ENCODE data around the gene AAR2.

The AAR2 gene

GRCh38 chr20:36279776-36280175 is 43.5 kb downstream of the AAR2 start:
- DNase-seq (ENCODE audit: low read depth in 3 of 3): no peak

DNA sequence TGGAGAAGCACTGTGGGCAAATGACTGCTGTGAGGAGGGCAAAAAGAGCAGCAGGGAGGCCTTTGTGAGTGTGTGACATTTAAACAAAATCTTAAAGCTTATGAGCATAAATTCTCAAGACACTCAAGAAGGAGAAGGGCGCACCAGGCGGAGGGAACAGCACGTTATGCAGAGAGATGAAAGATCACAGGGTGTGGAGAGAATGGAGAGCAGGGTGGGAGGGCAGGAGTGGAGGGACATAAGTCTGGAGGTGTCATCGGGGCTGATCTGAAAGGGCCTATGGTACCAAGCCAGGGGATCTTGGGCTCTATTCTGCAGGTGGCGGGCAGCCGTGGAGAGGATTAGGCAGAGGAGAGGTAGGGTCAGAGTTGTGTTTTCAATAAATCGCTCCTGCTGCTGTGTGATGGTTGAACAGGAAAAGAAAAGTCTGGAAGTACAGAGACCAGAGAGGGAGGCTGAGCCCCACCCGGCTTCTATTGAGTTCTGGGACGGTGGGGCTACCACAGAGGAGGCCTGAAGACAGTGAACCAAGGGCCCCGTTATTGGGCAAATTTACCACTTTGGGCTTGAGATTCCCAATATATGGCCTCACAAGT is 45.6 kb downstream of the AAR2 start:
- no peak for DNase-seq (ENCODE audit: low read depth in 3 of 3)

GRCh38 chr20:36284751-36285150 is 48.5 kb downstream of the AAR2 start:
- DNase-seq (ENCODE audit: low read depth in 3 of 3): no peak

DNA sequence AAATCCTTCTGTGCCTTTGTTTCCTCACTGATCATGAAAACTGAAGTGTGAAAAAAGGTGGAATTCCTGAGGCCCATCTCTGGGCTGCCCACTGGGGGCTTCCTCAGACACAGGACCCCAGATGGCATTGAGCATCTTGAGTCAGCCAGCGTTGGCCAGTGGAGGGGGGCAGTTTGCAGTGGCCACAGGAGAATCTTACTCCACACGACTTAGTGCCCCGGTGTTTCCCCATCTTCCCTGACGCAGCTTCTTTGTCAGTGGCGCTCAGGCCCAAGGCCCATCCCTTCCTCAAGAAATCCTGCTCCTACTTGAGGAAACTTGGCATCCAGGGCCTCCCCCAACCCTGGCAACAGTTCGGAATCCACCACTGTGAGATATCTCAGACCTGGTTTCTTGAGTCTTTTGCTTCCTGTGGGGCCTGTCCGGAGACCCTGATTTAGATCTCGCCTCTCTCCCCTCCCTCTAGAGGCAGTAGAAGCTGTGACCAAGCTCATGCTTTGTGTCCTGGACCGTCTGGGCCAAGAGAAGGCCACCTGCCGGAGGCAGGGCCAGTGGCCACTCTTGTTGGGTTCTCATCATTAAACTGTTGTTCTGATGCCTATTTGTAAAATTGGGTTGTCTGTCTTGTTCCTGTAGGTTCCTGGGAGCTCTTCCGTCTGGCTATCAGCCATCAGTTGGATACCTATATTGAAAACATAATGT is 49.6 kb downstream of the AAR2 start:
- DNase-seq (ENCODE audit: low read depth in 3 of 3): no peak

- no peak for DNase-seq (ENCODE audit: low read depth in 3 of 3)
Observed at GRCh38 chr20:36297656-36298055, 61.4 kb downstream of the AAR2 start.

DNA sequence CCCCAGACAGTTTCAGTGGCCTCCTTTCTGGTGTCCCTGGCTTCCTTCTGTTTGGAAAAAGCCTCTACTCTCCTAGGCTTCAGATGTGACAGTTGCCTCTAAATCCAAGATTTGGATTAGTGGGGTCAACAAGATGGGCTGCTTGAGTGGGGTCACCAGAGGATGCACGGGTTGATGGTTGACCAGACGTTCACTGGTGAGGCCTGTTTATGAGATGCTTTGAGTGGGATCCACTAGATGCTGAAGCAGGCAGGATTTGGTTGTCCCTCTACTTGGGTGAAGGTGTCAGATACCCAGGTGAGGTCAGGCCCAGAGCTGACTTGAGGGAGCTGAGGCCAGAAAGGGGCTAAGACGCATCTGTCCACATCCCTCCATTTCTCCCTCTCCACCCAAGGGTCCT is 61.8 kb downstream of the AAR2 start:
- DNase-seq (ENCODE audit: low read depth in 3 of 3): no peak

- DNase-seq (ENCODE audit: low read depth in 3 of 3): no peak
Observed at GRCh38 chr20:36298795-36299339, 62.6 kb downstream of the AAR2 start.

DNA sequence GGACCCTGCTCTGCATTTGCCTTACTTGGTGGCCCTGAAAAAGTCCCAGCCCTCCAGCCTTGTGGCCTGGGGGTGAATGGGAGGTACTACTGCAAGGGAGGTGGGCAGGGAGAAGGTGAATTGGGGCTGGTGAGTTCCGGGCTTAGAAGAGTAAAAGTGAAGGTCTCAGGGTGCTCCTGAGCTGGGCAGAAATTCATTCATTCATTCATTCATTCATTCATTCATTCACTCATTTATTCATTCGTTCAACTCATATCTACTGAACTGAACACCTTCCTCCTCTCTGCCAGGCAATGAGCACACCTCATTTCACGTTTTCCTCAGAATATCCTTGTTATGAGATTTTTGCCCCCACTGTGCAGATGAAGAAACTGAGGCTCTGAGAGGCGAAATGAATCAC is 63.2 kb downstream of the AAR2 start:
- no peak for DNase-seq (ENCODE audit: low read depth in 3 of 3)

GRCh38 chr20:36301359-36302119 is 65.3 kb downstream of the AAR2 start:
- no peak for DNase-seq (ENCODE audit: low read depth in 3 of 3)

- DNase-seq (ENCODE audit: low read depth in 3 of 3): no peak
Observed at GRCh38 chr20:36303020-36303595, 66.8 kb downstream of the AAR2 start.

- no peak for DNase-seq (ENCODE audit: low read depth in 3 of 3)
Observed at GRCh38 chr20:36303831-36304230, 67.6 kb downstream of the AAR2 start.

GRCh38 chr20:36304786-36305495 is 68.7 kb downstream of the AAR2 start:
- no peak for DNase-seq (ENCODE audit: low read depth in 3 of 3)

DNA sequence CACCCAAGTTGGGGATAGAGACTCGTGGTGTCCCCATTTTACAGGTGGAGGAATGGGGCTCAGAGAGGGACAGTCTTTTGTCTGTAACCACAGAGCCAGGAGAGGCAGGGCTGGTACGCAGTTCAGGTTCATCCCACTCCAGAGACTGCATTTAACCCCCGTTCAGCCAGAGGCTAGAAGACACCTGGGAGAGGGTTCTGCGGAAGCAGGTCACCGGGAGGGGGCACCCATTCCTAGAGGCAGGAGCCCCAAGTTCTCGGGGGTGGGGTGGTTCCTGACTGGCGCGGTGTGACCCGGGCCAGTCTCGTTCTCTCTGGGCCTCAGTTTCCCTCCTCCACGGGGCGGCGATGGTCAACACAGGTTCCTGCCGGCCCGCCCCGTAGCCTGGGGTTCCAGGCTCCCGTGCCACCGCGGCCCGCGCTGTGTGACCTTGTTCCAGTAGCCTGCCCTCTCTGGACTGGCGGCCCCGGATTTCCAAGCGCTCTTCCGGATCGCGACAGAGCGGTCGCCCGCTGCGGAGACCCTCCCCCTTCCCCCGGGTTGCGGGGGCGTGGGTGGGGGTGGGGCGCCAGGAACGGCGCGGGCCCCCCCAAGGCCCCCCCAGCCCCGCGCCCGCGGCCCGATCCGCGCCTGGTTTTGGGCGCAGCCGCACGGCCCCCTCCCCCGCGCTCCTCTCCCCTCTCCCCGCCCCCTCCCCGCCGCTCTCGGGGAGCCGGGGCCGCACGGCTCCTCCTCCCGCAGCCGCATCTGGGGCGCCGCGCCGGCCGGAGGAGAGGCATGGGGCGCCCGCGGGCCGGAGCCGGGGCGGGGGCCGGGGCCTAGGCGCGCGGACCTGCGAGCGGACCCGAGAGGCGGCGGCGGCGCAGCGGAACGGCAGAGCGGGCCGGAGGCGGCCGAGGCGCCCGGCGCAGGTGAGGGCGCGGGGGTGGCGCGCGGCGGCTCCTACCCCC is 69.6 kb downstream of the AAR2 start, which contains the start of gene DLGAP4:
Gene DLGAP4 (plus strand): TSS at position 738 of the 950 bp plus-strand sequence. CDS start 125,379 bp downstream, outside the sequence.
- DNase-seq (ENCODE audit: low read depth in 3 of 3): no peak

All from stimulated activated CD4-positive, alpha-beta T cell treated with anti-CD3 and anti-CD28 coated beads, TNF-alpha, amount 100 ng/mL, for 4 hours (primary cell).